Sigmoid colon (tissue), 7 donors: ENCODE results near the gene HLA-F. TPM values are rescaled to one million over a fixed set of nuclear protein-coding genes. Genes with fewer than 3 reads are reported as not detected.

ENCODE experiments used
- polyA plus RNA-seq, 3 donors: library from polyadenylated mRNA; stranded (reverse); fragments of 200-250 nt; gene quantifications; one replicate each; pipeline ENCODE4 v1.2.3, GENCODE V29; 2013
- small RNA-seq, 3 donors: library from RNA; depleted of rRNA; stranded (forward); fragments of <200 nt; gene quantifications; one replicate each; pipeline ENCODE3, GENCODE V24; 2016
- total RNA-seq, 4 donors: library from RNA; depleted of rRNA; stranded (reverse); fragments of >200 nt; gene quantifications; one replicate each; pipeline ENCODE4 v1.1.0, GENCODE V29; 2016
- donor health status: healthy with polysubstance abuse.
- donor health status: Bipolar disorder and iron deficiency.
- donor health status: healthy.

The HLA-F gene
- total and polyA plus RNA-seq, 7 donors, result 33.4 to 504 (median 43.2) TPM

Small RNAs within 50 kb of the gene (small RNA-seq; reads per million reads assigned to genes)
- gene AL645939.2, result 0 reads per million in 3 donors
- gene AL645939.3, result 0 reads per million in 3 donors
- 0 reads per million in 3 donors for gene AL645939.4
- gene RF00019, result 0 reads per million in 3 donors

Other genes with a start within 250 kb of the HLA-F start
- not detected for gene MAS1L, start 235.5 kb upstream of the HLA-F start, total RNA-seq
- gene MAS1L, start 235.5 kb upstream of the HLA-F start, polyA plus RNA-seq, result not detected
- under 1 TPM in 1 of 4 donors, not detected in 3; 0.71 TPM for gene UBD, start 163.7 kb upstream of the HLA-F start, total RNA-seq
- 100 to 1,000 TPM in 1 of 3 donors, 10 to 100 TPM in 1, 1 to 10 TPM in 1; 4.8 to 207 (median 15.3) TPM for gene UBD, start 163.7 kb upstream of the HLA-F start, polyA plus RNA-seq
- gene OR2H2, start 138.3 kb upstream of the HLA-F start, total RNA-seq, result not detected
- not detected for gene OR2H2, start 138.3 kb upstream of the HLA-F start, polyA plus RNA-seq
- 10 to 100 TPM; 26.5 to 73.9 (median 46.0) TPM for gene GABBR1, start 90.3 kb upstream of the HLA-F start, total RNA-seq
- gene GABBR1, start 90.3 kb upstream of the HLA-F start, polyA plus RNA-seq, result 10 to 100 TPM in 1 of 3 donors, 1 to 10 TPM in 1, under 1 TPM in 1; 0.92 to 20.6 (median 4.2) TPM
- not detected for gene MOG, start 66.3 kb upstream of the HLA-F start, total RNA-seq
- gene MOG, start 66.3 kb upstream of the HLA-F start, polyA plus RNA-seq, result under 1 TPM in 1 of 3 donors, not detected in 2; 0.22 TPM
- not detected for gene ZFP57, start 42.3 kb upstream of the HLA-F start, total RNA-seq
- under 1 TPM in 1 of 3 donors, not detected in 2; 0.03 TPM for gene ZFP57, start 42.3 kb upstream of the HLA-F start, polyA plus RNA-seq
- not detected for gene HLA-G, start 104.4 kb downstream of the HLA-F start, total RNA-seq
- under 1 TPM in 1 of 3 donors, not detected in 2; 0.09 TPM for gene HLA-G, start 104.4 kb downstream of the HLA-F start, polyA plus RNA-seq
- gene HLA-A, start 219.1 kb downstream of the HLA-F start, total RNA-seq, result 100 to 1,000 TPM; 279 to 524 (median 398) TPM
- gene HLA-A, start 219.1 kb downstream of the HLA-F start, polyA plus RNA-seq, result 1,000 to 10,000 TPM in 1 of 3 donors, 100 to 1,000 TPM in 2; 302 to 2,938 (median 684) TPM